GM15510 (cell line): ENCODE results near the gene UBE2B.
A peak's percentile ranks its signal among the peaks of the same experiment; 100 is the strongest.

Experiments used
- POLR2A ChIP-seq: IDR thresholded peaks from 3 replicates; pipeline ENCODE4 v1.6.1; 2011; ENCODE audit warnings: borderline replicate concordance; ENCODE audit not compliant: insufficient read length; ENCODE audit errors: extremely low read depth

Gene UBE2B

GRCh38 chr5:134432174-134432573 lies 60.8 kb downstream of the UBE2B start:
- TF ChIP-seq POLR2A, result no peak

- TF ChIP-seq POLR2A, result no peak
These were observed 61.4 kb downstream of the UBE2B start for GRCh38 chr5:134432677-134433359.

- TF ChIP-seq POLR2A, result no peak
These were observed 64.2 kb downstream of the UBE2B start for GRCh38 chr5:134435560-134435959.

GRCh38 chr5:134436523-134437339 lies 65.4 kb downstream of the UBE2B start:
- TF ChIP-seq POLR2A, result no peak

GRCh38 chr5:134437340-134437846 lies 66.0 kb downstream of the UBE2B start:
- TF ChIP-seq POLR2A, result peak; percentile 33

GRCh38 chr5:134437847-134438581 lies 66.6 kb downstream of the UBE2B start:
- TF ChIP-seq POLR2A, result no peak

- TF ChIP-seq POLR2A, result no peak
These were observed 67.4 kb downstream of the UBE2B start for GRCh38 chr5:134438721-134439123.

GRCh38 chr5:134439210-134439654 lies 67.9 kb downstream of the UBE2B start:
- TF ChIP-seq POLR2A, result no peak

GRCh38 chr5:134440201-134440755 lies 68.9 kb downstream of the UBE2B start:
- TF ChIP-seq POLR2A, result no peak
